ENCODE data around the gene SIPA1L3.

SIPA1L3 gene

DNA sequence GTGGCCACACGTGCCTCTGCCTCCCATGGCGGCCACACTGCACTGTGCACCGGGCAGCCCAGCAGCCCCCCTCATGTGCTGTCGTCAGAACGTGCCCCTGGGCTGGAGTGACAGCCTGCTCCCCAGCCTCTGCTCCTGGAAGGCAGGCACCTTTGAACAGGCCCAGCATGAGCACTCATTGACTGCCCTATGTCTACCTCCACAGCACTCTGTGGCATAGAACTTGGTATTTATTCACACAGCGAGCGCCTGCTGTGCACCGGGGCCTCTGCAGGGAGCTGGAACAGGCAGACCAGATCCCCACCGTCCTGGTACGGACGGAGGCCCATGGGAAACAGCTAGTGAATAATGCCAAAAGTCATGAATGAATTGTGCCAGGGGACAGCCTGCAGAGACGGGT, 263.3 kb downstream of the SIPA1L3 start:
- in situ Hi-C loops (cut with HindIII; ENCODE audit: low sequenced_read_pairs) = no loop called here

DNA sequence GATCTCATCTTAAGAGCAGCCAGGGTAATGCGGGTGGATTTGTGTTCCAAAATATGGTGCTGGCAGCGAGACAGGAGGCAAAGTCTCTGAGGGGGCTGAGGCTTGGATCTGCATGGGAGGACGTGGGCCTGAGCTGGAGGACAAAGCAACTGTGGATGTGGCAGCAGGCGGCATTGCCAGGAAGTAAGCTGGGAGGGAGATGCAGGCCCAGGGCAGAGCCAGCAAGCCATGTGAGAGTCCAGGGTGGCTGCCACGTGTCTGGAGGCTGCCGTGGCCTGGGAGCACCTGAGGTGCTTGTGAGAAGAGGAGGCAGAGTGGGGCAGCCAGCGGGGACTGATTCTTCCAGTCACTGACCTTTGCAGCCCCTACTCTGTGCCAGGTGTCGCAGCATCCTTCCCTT, 265.0 kb downstream of the SIPA1L3 start:
- in situ Hi-C loops (cut with HindIII; ENCODE audit: low sequenced_read_pairs) = no loop called here

DNA sequence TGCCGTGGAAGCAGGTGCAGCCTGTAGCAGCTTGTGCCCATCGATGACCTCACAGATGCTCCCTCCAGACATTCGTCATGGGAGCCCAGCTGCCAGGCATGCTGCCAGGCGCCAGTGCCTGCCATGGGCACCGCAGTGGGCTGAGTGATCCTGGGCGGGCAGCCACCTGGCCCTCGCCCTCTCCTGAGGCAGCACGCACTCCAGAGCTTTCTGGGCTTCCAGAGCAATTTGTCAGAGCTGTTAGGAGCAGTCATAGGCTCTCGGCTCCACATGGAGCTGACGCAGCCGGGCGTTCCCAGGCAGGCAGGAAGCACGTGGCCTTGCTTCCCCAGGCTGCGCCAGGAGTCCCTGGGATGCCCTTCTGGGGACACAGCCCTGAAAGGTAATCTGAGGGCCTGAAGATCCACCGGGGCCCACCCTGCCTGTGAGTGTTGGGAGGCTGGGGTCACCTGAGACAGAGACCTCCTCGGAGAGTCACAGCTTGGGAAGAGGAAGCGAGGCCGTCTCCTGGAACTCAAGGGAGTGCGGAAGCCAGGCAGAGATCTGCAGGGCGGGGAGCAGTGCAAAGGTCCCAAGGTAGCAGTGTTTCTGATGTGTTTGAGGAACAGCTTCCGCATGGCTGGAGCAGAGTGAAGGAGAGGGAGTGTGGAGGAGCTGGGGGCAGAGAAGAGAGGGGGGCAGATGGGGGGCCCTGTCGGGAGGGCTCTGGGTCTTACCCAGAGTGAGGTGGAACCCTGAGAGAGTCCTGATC, 266.5 kb downstream of the SIPA1L3 start:
- in situ Hi-C loops (cut with HindIII; ENCODE audit: low sequenced_read_pairs) = no loop called here

DNA sequence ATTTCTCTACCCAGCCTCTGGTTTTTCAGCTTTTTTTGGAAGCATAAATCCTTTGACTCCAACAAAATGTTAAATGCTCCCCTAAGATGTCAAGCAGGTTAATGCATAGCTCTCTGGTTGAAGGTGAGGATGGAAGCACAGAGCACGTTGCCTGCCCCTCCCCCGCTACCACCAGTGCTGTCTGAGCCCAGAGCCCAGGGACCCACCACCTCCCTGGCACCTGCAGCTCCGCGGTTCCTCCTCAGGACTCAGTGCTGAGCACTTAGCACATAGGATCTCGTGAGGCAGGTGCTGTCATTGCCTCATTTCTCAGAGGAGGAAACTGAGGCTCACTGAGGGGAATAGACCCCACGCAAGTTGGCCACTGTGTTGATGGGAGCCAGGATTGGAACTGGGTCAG, 268.4 kb downstream of the SIPA1L3 start:
- in situ Hi-C loops (cut with HindIII; ENCODE audit: low sequenced_read_pairs) = no loop called here

DNA sequence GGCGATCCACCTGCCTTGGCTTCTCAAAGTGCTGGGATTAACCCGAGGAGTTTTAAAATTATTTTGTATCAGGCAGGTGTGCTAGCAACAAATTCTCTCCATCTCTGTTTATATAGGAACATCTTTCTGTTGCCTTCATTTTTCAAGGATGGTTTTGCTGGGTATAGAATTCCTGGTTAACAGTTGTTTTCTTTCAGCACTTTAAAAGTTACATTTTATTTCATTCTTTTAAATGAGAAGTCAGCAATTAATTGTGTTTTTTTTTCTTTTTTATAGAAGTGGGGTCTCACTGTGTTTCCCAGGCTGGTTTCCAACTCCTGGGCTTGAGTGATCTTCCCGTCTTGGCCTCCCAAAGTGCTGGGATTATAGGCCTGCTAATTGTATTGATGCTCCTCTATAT, 273.1 kb downstream of the SIPA1L3 start:
- in situ Hi-C loops (cut with HindIII; ENCODE audit: low sequenced_read_pairs) = no loop called here

DNA sequence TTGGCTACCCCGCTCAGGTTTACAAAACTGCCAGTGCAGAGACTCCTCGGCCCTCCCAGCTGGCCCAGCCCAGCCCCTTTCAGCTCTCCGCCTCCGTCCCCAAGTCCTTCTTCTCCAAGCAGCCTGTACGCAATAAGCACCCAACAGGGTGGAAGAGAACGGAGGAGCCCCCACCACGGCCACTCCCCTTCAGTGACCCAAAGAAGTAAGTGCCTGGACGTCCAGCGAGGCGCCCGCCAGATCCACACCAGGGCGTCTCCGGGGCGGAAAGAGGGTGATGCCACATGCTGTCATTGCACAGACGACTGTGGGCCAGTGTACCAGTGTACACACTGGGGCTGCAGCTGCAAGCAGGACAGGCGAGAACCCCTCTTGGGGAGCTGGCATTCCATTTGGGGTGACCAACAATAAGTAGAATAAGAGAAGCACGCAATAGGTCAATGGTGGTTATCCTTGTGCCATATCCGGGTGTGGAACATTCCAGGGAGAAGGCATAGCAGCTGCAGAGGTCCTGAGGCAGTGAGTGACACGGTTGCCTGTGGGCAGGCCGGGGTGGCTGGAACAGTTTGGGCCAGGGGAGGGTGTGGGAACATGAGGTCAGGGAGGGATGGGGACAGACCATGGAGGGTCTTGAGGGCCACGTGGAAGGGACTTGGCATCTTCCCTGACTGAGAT, 275.7 kb downstream of the SIPA1L3 start:
- in situ Hi-C loops (cut with HindIII; ENCODE audit: low sequenced_read_pairs) = no loop called here

DNA sequence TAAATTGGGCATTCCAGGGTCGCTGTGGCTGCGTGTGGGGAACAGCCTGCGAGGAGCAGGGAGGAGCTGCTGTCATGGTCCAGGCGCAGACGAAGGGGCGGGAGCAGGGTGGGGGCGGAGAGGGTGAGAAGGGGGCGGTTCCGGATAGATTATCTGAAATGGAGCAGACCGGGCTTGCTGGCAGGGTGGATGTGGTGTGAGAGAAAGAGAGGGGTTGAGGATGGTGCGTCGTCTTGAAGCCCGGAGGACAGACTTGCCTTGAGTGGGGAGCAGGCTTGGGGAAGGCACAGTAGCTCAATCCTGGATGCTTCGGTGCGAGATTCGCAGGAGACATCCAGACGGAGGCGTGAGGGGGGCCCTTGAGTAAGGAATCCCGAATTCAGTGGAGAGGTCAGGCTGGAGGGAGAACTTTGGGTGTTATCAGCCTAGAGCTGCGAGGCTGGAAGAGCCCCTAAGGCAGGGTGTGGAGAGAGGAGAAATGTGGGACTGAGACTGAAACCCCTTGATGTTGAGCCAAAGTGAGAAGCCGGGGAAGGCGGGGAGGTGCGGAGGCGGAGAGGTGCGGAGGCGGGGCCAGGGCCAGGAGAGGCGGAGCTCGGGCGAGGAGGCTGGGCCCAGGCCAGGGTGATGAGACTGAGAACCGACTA, 276.4 kb downstream of the SIPA1L3 start:
- in situ Hi-C loops (cut with HindIII; ENCODE audit: low sequenced_read_pairs) = no loop called here

DNA sequence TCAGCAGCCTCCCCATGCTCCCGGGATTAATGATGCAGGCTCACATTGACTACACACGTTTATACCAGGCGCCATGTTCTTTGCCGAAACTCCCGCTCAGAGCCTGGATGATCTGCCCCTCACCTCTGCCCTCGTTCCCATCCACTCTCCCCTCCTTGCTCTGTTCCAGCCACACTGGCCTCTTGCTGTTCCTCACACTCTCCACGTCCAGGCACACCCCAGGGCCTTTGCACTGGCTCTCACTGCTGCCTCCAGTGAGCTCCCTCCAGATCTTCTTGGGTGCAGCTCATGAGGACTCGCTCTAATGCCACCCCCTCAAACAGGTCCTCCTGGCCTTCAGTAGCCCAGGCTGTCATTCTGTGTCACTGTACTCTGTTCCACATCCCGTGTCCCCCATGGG, 277.8 kb downstream of the SIPA1L3 start:
- in situ Hi-C loops (cut with HindIII; ENCODE audit: low sequenced_read_pairs) = no loop called here

DNA sequence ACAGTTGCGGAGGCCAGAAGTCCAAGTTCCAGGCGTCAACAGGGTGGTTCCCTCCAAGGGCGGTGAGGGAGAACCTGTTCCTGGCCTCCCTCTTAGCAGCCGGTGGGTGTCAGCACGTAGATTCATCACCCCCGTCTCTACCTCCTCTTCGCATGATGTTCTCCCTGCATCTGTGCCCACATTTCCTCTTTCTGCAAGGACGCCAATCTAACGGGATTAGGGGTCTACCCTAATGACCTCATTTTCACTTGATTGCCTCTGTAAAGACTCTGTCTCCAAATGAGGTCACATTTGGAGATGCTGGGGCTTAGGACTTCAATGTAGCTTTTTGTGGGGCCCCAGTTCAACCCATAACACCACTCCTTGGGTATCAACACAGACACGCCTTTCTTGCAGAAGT, 278.6 kb downstream of the SIPA1L3 start:
- in situ Hi-C loops (cut with HindIII; ENCODE audit: low sequenced_read_pairs) = no loop called here

DNA sequence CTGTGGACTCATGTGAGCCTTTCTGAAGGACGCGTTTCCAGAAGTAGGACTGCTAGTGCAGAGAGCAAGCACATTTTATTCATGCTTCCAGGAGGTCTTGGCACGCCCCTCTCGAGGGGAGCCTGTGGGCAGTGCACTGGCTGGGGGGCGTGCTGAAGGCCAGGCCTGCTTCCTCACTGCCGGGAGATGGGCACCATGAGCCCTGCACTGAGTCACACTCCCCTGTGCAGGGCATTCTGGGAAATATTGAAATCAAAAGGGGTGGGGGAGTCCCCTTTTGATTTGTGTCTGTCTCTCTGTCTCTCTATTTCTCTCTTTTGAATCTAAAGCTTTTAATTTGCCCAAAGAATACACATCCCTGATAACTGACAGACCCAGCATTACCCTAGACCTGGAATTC, 283.1 kb downstream of the SIPA1L3 start:
- in situ Hi-C loops (cut with HindIII; ENCODE audit: low sequenced_read_pairs) = no loop called here

DNA sequence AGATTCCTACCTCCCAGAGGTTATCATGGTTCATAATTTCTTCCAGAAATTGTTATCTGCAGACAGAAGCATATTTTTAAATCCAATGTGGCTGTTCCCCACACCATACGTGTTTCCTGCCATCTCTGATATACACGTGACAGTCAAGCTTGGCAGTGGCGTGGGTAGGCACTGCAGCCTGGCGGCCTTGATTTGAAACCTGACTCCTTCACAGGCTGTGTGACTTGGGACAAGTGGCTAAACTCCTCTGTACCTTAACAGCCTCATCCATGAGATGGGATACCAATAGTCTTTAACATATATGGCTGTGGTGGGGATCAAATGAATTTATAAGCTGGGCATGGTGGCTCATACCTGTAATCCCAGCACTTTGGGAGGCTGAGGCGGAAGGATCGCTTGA, 283.8 kb downstream of the SIPA1L3 start:
- in situ Hi-C loops (cut with HindIII; ENCODE audit: low sequenced_read_pairs) = no loop called here

DNA sequence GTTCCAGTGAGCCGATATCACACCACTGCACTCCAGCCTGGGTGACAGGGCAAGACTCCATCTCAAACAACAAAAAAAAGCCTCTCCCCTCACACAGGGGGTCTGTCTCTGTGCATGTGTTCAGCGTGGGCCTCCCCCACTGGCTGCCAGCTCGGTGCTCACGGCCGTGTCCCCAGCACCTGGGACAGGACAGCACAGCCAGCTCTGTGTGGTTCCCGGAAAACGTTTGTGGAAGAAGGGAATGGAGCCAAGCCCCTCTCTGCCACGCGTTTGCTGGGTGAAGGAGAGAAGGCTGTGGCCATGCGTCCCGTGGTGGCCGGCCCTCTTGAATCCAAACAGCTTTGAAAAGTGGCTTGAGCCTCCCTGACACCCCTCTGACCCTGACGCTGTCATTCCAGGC, 284.7 kb downstream of the SIPA1L3 start:
- in situ Hi-C loops (cut with HindIII; ENCODE audit: low sequenced_read_pairs) = no loop called here

DNA sequence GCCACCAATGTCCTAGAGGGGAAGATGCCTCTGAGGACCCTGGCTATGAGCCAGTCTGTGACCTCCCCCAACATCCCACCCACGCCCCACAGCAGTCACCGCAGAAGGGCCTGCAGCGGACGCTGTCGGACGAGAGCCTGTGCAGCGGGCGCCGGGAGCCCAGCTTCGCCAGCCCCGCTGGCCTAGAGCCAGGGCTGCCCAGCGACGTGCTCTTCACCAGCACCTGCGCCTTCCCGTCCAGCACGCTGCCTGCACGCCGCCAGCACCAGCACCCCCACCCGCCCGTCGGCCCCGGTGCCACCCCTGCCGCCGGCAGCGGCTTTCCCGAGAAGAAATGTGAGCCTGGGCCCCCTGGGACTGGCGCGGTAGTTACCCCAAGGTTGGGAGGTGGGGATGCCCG, 286.4 kb downstream of the SIPA1L3 start:
- in situ Hi-C loops (cut with HindIII; ENCODE audit: low sequenced_read_pairs) = no loop called here

DNA sequence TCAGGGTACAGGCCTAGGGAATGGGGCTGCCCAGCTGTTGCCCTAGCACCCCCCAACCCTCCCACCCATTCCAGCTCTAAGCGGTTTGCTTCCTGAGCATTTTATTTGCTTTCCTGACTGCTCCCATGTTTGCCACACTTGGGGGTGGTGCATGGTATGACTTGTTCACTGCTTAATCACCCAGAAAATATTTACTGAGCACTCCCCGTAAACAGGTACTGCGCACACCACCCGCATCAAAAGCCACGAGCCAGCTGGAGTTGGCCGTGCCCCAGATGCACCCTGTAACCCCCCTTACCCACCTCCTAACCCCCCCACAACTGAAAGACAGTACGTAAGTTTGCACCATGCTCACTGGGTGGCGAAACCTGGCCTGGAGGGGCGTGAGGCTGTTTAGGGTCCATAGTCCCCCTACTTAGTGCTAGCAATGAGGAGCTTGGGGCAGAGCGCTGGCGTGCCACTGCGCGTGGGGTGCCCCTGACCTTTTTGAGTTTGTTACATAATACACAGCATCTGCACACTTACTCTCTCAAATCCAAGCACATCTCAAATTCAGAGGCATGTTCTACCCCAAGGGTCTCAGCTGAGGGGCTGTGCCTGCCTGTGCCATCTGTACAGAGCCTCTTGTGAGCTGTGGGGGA, 287.2 kb downstream of the SIPA1L3 start:
- in situ Hi-C loops (cut with HindIII; ENCODE audit: low sequenced_read_pairs) = no loop called here

DNA sequence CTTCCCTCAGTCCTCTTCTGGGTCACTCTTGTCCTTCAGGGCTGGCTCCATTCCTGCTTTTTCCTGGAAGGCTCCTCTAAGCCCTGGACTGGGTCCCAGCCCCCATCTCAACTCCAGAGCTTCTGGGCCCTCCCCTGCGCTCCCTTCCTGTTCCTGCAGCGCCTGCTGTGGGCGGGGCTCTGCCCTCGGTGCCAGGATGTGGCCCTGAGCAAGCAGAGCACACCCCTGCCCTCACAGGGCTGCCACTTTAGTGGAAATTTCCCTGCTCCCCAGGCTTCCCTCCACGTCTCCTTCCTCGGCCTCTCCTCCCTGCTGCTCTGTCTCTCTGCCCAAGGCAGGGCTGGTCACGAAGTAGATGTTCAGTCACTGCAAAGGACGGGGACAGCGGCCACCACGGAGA, 288.2 kb downstream of the SIPA1L3 start:
- in situ Hi-C loops (cut with HindIII; ENCODE audit: low sequenced_read_pairs) = no loop called here

DNA sequence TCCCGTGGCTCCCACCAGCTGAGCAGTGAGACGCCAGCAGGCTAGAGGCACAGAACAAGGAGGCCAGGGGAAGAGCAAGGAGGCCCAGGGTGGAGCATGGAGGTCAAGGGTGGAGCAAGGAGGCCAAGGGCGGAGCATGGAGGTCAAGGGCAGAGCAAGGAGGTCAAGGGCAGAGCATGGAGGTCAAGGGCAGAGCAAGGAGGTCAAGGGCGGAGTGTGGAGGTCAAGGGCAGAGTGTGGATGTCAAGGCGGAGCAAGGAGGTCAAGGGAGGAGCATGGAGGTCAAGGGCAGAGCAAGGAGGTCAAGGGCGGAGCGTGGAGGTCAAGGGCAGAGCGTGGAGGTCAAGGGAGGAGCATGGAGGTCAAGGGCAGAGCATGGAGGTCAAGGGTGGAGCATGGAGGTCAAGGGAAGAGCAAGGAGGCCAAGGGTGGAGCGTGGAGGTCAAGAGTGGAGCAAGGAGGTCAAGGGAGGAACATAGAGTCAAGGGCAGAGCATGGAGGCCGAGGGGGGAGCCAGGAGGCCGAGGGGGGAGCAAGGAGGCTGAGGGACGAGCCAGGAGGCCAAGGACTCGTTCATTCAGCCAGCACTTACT, 289.3 kb downstream of the SIPA1L3 start:
- in situ Hi-C loops (cut with HindIII; ENCODE audit: low sequenced_read_pairs) = no loop called here

DNA sequence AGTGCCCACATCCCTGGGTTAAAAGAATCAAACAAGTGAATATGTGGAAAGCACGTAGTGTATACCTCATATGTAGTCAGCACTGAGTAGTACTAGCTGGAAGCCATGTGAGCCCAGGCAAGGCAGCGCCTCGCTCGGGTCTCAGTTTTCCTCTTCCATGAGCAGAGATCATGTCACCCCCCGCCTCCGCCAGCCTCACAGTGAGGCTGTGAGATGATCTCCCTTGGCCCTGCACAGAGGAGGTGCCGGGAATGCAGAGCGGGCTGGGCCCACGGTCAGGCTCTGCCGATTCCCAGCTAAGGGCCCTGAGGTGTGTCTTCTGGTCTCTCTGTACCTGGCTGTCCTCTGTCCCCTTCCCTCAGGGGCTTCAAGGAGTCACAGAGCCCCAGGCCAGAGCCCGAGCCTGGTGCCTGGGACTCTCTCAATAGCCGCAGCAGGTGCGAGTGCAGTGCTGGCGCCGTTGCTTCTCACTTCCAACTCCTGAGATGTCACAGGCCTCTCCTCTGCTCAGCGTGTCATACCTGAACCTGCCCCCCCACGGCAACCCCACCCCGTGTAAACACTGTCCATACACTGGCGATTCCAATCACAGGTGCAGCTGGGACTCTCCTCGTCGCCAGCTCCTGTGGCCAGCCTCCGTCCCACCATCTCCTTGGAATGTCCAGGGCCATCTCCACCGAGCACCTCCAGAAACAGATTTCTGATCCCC, 290.1 kb downstream of the SIPA1L3 start:
- in situ Hi-C loops (cut with HindIII; ENCODE audit: low sequenced_read_pairs) = no loop called here

DNA sequence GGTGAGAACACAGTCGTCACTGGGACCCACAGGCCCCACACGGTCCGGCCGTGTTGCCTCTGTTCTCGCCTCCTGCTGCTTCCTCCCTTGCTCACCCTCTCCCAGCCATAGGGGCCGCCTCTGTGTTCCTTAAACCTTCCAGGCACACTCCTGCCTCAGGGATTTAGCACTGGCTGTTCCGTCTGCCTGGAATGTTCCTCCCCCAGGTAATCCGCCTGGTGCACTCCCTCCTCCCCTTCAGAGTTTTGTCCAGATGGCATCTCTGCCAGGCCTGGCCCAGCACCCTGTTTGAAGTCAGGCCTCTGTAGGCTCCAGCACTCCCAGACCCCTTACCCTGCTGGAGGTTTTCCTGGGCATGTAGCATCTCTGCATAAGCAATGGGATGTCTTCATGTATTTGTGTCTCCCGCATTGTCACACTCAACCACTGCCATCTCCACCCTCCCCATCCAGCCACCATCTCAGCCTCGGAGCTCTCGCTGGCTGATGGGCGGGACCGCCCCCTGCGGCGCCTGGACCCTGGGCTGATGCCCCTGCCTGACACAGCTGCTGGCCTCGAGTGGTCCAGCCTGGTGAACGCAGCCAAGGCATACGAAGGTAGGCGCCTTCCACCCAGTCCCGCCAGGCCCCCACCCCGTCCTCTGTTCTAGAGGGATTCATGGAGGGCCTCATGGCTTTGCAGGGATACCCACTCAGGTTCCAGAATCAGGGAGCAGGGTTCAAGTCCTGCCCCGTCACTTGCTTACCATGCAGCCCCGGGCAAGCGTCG, 291.1 kb downstream of the SIPA1L3 start:
- in situ Hi-C loops (cut with HindIII; ENCODE audit: low sequenced_read_pairs) = no loop called here

DNA sequence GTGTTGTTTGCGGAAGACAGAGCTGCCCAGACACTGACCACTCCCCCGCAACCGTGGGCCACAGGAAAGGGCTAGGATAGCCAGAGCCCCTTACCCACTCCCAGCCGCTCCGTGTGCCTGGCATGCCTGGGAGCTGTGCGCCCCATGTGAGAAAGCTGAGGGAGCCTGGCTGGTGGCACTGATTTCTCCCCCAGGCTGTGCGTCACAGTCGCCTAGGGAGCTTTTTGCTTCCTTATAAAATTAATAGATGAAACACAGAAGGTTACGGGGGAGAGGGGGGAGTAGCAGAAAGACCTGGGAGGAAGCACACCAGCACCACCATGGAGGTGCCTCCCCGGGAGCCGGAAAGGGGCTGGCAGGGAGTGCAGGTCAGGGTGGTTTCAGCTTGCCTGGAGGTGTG, 292.3 kb downstream of the SIPA1L3 start:
- in situ Hi-C loops (cut with HindIII; ENCODE audit: low sequenced_read_pairs) = no loop called here

DNA sequence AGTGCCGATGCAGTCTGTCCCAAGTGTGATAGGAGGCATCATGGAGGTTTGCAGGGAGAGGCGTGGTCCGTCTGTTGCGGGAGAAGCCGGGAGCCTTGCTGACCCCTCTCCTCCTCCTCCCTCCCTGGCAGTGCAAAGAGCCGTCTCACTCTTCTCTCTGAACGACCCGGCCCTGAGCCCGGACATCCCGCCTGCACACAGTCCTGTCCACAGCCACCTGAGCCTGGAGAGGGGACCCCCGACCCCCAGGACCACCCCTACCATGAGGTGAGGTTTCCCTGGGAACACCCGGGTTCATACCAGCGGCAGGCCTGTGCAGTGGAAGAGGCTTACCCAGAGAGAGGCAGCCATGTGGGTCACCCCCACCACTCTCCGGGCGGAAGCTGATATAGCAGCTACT, 294.7 kb downstream of the SIPA1L3 start:
- in situ Hi-C loops (cut with HindIII; ENCODE audit: low sequenced_read_pairs) = no loop called here

Measured in DLD1 (cell line).